Liver (tissue), 10 donors: ENCODE measurements around the gene PITPNM1. TPM values are rescaled to one million over a fixed set of nuclear protein-coding genes. Genes with fewer than 3 reads are reported as not detected.
A peak's percentile ranks its signal among the peaks of the same experiment; 100 is the strongest.

ENCODE experiments used
- DNase-seq: peaks from one replicate; pipeline ENCODE4 v3.0.0-alpha.2; 2017; ENCODE audit warnings: low spot score
- H3K27ac ChIP-seq, 2 donors: one replicate each; pipeline ENCODE4 v1.7.0; 2013; ENCODE audit warnings: inconsistent platforms in 2 of 2, low read length in 2 of 2, control low read depth in 1 of 2, low read depth in 1 of 2, mild to moderate bottlenecking in 1 of 2
- H3K27me3 ChIP-seq, 4 donors: one replicate each; pipeline versions ENCODE4 v1.6.1 to v1.7.0; 2013; ENCODE audit warnings: low read length in 3 of 4, inconsistent platforms in 1 of 4, mild to moderate bottlenecking in 1 of 4, moderate library complexity in 1 of 4; ENCODE audit not compliant: control insufficient read depth in 4 of 4, insufficient read depth in 4 of 4
- H3K36me3 ChIP-seq, 4 donors: one replicate each; pipeline versions ENCODE4 v1.6.1 to v1.7.0; 2013; ENCODE audit warnings: low read length in 3 of 4, mild to moderate bottlenecking in 3 of 4, low read depth in 1 of 4, moderate library complexity in 1 of 4; ENCODE audit not compliant: control insufficient read depth in 4 of 4, insufficient read depth in 3 of 4
- H3K4me1 ChIP-seq, 4 donors: one replicate each; pipeline versions ENCODE4 v1.6.1 to v1.7.0; 2013; ENCODE audit warnings: low read length in 3 of 4, mild to moderate bottlenecking in 3 of 4, moderate library complexity in 1 of 4; ENCODE audit not compliant: control insufficient read depth in 4 of 4, insufficient read depth in 4 of 4
- H3K4me3 ChIP-seq, 3 donors: one replicate each; pipeline versions ENCODE4 v1.6.1 to v1.7.0; 2013; ENCODE audit warnings: low read length in 3 of 3, control low read depth in 1 of 3, low read depth in 1 of 3, mild to moderate bottlenecking in 1 of 3
- H3K9ac ChIP-seq, 2 donors: one replicate each; pipeline ENCODE4 v1.7.0; 2013; ENCODE audit warnings: low read length in 2 of 2, mild to moderate bottlenecking in 2 of 2, moderate library complexity in 2 of 2, control low read depth in 1 of 2, low read depth in 1 of 2
- H3K9me3 ChIP-seq, 4 donors: one replicate each; pipeline versions ENCODE4 v1.6.1 to v1.7.0; 2013; ENCODE audit warnings: low read length in 3 of 4; ENCODE audit not compliant: control insufficient read depth in 4 of 4
- ATF3 ChIP-seq: IDR thresholded peaks from 2 replicates; pipeline ENCODE4 v1.6.1; 2016; ENCODE audit warnings: antibody characterized with exemption
- CTCF ChIP-seq: fragments of 150-350 bp; IDR thresholded peaks from 2 replicates; pipeline ENCODE4 v1.5.1; 2017; ENCODE audit warnings: improper control_type of control experiment, low read depth, low read length; ENCODE audit not compliant: missing input control
- EGR1 ChIP-seq, 2 donors: IDR thresholded peaks; 2 replicates each; pipeline ENCODE4 v1.6.1; 2016 to 2018; ENCODE audit warnings: antibody characterized with exemption in 2 of 2, low read depth in 2 of 2
- FOXA1 ChIP-seq: IDR thresholded peaks from 2 replicates; pipeline ENCODE4 v1.6.1; 2016; ENCODE audit warnings: antibody characterized with exemption
- FOXA2 ChIP-seq: IDR thresholded peaks from 2 replicates; pipeline ENCODE4 v1.6.1; 2016; ENCODE audit warnings: antibody characterized with exemption
- HNF4A ChIP-seq, 2 donors: conservative IDR thresholded peaks; 2 replicates each; pipeline ENCODE4 v1.6.1; 2016; ENCODE audit warnings: antibody characterized with exemption in 2 of 2, mild to moderate bottlenecking in 2 of 2
- HNF4G ChIP-seq: IDR thresholded peaks from 2 replicates; pipeline ENCODE4 v1.6.1; 2016; ENCODE audit warnings: antibody characterized with exemption
- JUND ChIP-seq, 2 donors: IDR thresholded peaks; 2 replicates each; pipeline ENCODE4 v1.6.1; 2016; ENCODE audit warnings: antibody characterized with exemption in 2 of 2
- MAX ChIP-seq: IDR thresholded peaks from 2 replicates; pipeline ENCODE4 v1.6.1; 2016; ENCODE audit warnings: antibody characterized with exemption
- NR2F2 ChIP-seq: IDR thresholded peaks from 2 replicates; pipeline ENCODE4 v1.6.1; 2016; ENCODE audit warnings: antibody characterized with exemption
- REST ChIP-seq: IDR thresholded peaks from 2 replicates; pipeline ENCODE4 v1.6.1; 2016; ENCODE audit warnings: antibody characterized with exemption, mild to moderate bottlenecking
- SP1 ChIP-seq: IDR thresholded peaks from 2 replicates; pipeline ENCODE4 v1.6.1; 2018; ENCODE audit warnings: antibody characterized with exemption, mild to moderate bottlenecking
- TAF1 ChIP-seq: conservative IDR thresholded peaks from 2 replicates; pipeline ENCODE4 v1.6.1; 2016; ENCODE audit warnings: antibody characterized with exemption, mild to moderate bottlenecking
- YY1 ChIP-seq: IDR thresholded peaks from 2 replicates; pipeline ENCODE4 v1.6.1; 2016; ENCODE audit warnings: antibody characterized with exemption, mild to moderate bottlenecking
- ZBTB33 ChIP-seq: IDR thresholded peaks from 2 replicates; pipeline ENCODE4 v1.6.1; 2016; ENCODE audit warnings: antibody characterized with exemption
- WGBS: extraction: QIAGEN DNeasy Blood & Tissue Kit; methylation state at CpG from one replicate; pipeline ENCODE4 v1.1.7; 2013; 5-methylcytosine and 5-hydroxymethylcytosine counted together
- polyA plus RNA-seq, 2 donors: library from polyadenylated mRNA; stranded (reverse) in 1 of 2; unstranded in 1 of 2; fragments of 200-250 nt in 1 of 2; fragments of >200 nt in 1 of 2; fragmentation: Nextera tagmentation in 1 of 2; extraction: Ambion mirVana in 1 of 2; gene quantifications; one replicate each; pipeline versions ENCODE4 v1.2.1 to v1.2.3, GENCODE V29; 2013 to 2015
- small RNA-seq: library from RNA; depleted of rRNA; stranded (forward); fragments of <200 nt; gene quantifications from one replicate; pipeline ENCODE3, GENCODE V24; 2014
- total RNA-seq, 2 donors: library from RNA; depleted of rRNA; stranded (reverse); fragments of >200 nt; gene quantifications; one replicate each; pipeline ENCODE4 v1.2.3, GENCODE V29; 2014
- donor health status: healthy.
- donor health status: healthy.
- donor health status: healthy.
- donor health status: healthy.
- donor health status: healthy.

Gene PITPNM1
- total and polyA plus RNA-seq, 4 donors: 1.3 to 9.3 (median 5.1) TPM

- Histone ChIP-seq H3K27me3 (no peaks in the 10 kb centered on the region), H3K36me3 (peaks cover 0 to 6% (median 0%) of the 10 kb centered on the region in 4 donors), H3K4me3 (peak overlapping the region in 2 of 3 donors; percentile 72 to 81), H3K27ac (peak overlapping the region; percentile 68 to 81), H3K9me3 (no peaks in the 10 kb centered on the region), H3K4me1 (peaks cover 4 to 24% (median 13%) of the 10 kb centered on the region in 4 donors), H3K9ac (peak overlapping the region in 1 of 2 donors; percentile 50)
- TF ChIP-seq FOXA2 (no peak), REST (no peak), ZBTB33 (no peak), CTCF (no peak), MAX (no peak), HNF4G (no peak), TAF1 (no peak), HNF4A (conservative IDR thresholded peaks at IDR 0.05) (no peak), ATF3 (no peak), FOXA1 (no peak), SP1 (no peak), JUND (IDR thresholded peaks at IDR 0.05) (no peak), EGR1 (IDR thresholded peaks at IDR 0.05; ENCODE audit: low read depth in 2 of 2) (no peak), YY1 (no peak), NR2F2 (no peak)
- 37% methylated on average over 45 of the region's 45 CpGs for WGBS
- no peak for DNase-seq
Measured at GRCh38 chr11:67442504-67443404, 62.4 kb downstream of the PITPNM1 start.

Small RNAs within 50 kb of the gene (small RNA-seq; reads per million reads assigned to genes)
- gene MIR6752: not detected

Other genes starting within 250 kb of the PITPNM1 start
- 10 to 100 TPM; 35.0 to 41.4 TPM for gene GRK2, start 238.9 kb downstream of the PITPNM1 start, total RNA-seq
- gene GRK2, start 238.9 kb downstream of the PITPNM1 start, polyA plus RNA-seq: 10 to 100 TPM; 13.4 to 28.4 TPM
- gene ANKRD13D, start 216.1 kb downstream of the PITPNM1 start, total RNA-seq: 10 to 100 TPM in 1 of 2 donors, 1 to 10 TPM in 1; 5.6 to 15.0 TPM
- 1 to 10 TPM; 5.5 to 6.1 TPM for gene ANKRD13D, start 216.1 kb downstream of the PITPNM1 start, polyA plus RNA-seq
- gene SSH3, start 201.8 kb downstream of the PITPNM1 start, total RNA-seq: 10 to 100 TPM in 1 of 2 donors, 1 to 10 TPM in 1; 4.8 to 10.4 TPM
- gene SSH3, start 201.8 kb downstream of the PITPNM1 start, polyA plus RNA-seq: 1 to 10 TPM; 7.6 to 8.7 TPM
- 10 to 100 TPM; 18.8 to 53.0 TPM for gene POLD4, start 151.8 kb downstream of the PITPNM1 start, total RNA-seq
- gene POLD4, start 151.8 kb downstream of the PITPNM1 start, polyA plus RNA-seq: 100 to 1,000 TPM; 119 to 246 TPM
- under 1 TPM; 0.17 to 0.23 TPM for gene CLCF1, start 131.8 kb downstream of the PITPNM1 start, total RNA-seq
- 1 to 10 TPM in 1 of 2 donors, under 1 TPM in 1; 0.14 to 1.8 TPM for gene CLCF1, start 131.8 kb downstream of the PITPNM1 start, polyA plus RNA-seq
- gene RAD9A, start 113.4 kb downstream of the PITPNM1 start, total RNA-seq: 1 to 10 TPM; 5.9 to 8.6 TPM
- 1 to 10 TPM; 4.5 to 5.4 TPM for gene RAD9A, start 113.4 kb downstream of the PITPNM1 start, polyA plus RNA-seq
- 10 to 100 TPM; 62.4 to 92.9 TPM for gene PPP1CA, start 103.5 kb downstream of the PITPNM1 start, total RNA-seq
- gene PPP1CA, start 103.5 kb downstream of the PITPNM1 start, polyA plus RNA-seq: 10 to 100 TPM; 74.2 to 77.6 TPM
- 1 to 10 TPM; 2.3 to 4.4 TPM for gene TBC1D10C, start 101.3 kb downstream of the PITPNM1 start, total RNA-seq
- 1 to 10 TPM; 1.1 to 1.6 TPM for gene TBC1D10C, start 101.3 kb downstream of the PITPNM1 start, polyA plus RNA-seq
- under 1 TPM; 0.05 to 0.08 TPM for gene CARNS1, start 89.7 kb downstream of the PITPNM1 start, total RNA-seq
- gene CARNS1, start 89.7 kb downstream of the PITPNM1 start, polyA plus RNA-seq: under 1 TPM; 0.12 to 0.19 TPM
- gene RPS6KB2, start 76.9 kb downstream of the PITPNM1 start, total RNA-seq: 10 to 100 TPM; 42.2 to 49.6 TPM
- 10 to 100 TPM; 31.5 to 33.2 TPM for gene RPS6KB2, start 76.9 kb downstream of the PITPNM1 start, polyA plus RNA-seq
- 1 to 10 TPM; 3.9 to 5.0 TPM for gene PTPRCAP, start 67.7 kb downstream of the PITPNM1 start, total RNA-seq
- 1 to 10 TPM; 2.9 to 6.2 TPM for gene PTPRCAP, start 67.7 kb downstream of the PITPNM1 start, polyA plus RNA-seq
- 10 to 100 TPM; 34.4 to 41.4 TPM for gene CORO1B, start 61.9 kb downstream of the PITPNM1 start, total RNA-seq
- gene CORO1B, start 61.9 kb downstream of the PITPNM1 start, polyA plus RNA-seq: 10 to 100 TPM; 14.1 to 38.4 TPM
- gene GPR152, start 52.6 kb downstream of the PITPNM1 start, total RNA-seq: not detected
- gene GPR152, start 52.6 kb downstream of the PITPNM1 start, polyA plus RNA-seq: not detected
- gene CABP4, start 50.0 kb downstream of the PITPNM1 start, total RNA-seq: 1 to 10 TPM; 2.1 to 2.9 TPM
- 1 to 10 TPM in 1 of 2 donors, under 1 TPM in 1; 0.85 to 1.2 TPM for gene CABP4, start 50.0 kb downstream of the PITPNM1 start, polyA plus RNA-seq
- 10 to 100 TPM; 10.2 to 50.8 TPM for gene TMEM134, start 36.1 kb downstream of the PITPNM1 start, total RNA-seq
- gene TMEM134, start 36.1 kb downstream of the PITPNM1 start, polyA plus RNA-seq: 10 to 100 TPM; 76.3 to 86.9 TPM
- gene AIP, start 22.3 kb downstream of the PITPNM1 start, total RNA-seq: 10 to 100 TPM; 17.6 to 21.5 TPM
- 10 to 100 TPM; 24.7 to 28.2 TPM for gene AIP, start 22.3 kb downstream of the PITPNM1 start, polyA plus RNA-seq
- gene CDK2AP2, start 2.8 kb upstream of the PITPNM1 start, total RNA-seq: 10 to 100 TPM; 14.1 to 32.5 TPM
- 100 to 1,000 TPM in 1 of 2 donors, 10 to 100 TPM in 1; 80.7 to 126 TPM for gene CDK2AP2, start 2.8 kb upstream of the PITPNM1 start, polyA plus RNA-seq
- gene CABP2, start 18.1 kb upstream of the PITPNM1 start, total RNA-seq: not detected
- gene CABP2, start 18.1 kb upstream of the PITPNM1 start, polyA plus RNA-seq: not detected
- gene GSTP1, start 78.4 kb upstream of the PITPNM1 start, total RNA-seq: 100 to 1,000 TPM in 1 of 2 donors, 10 to 100 TPM in 1; 25.6 to 228 TPM
- gene GSTP1, start 78.4 kb upstream of the PITPNM1 start, polyA plus RNA-seq: 10 to 100 TPM; 35.1 to 54.5 TPM
- 100 to 1,000 TPM in 1 of 2 donors, 10 to 100 TPM in 1; 83.6 to 162 TPM for gene NDUFV1, start 101.6 kb upstream of the PITPNM1 start, total RNA-seq
- 100 to 1,000 TPM; 163 to 172 TPM for gene NDUFV1, start 101.6 kb upstream of the PITPNM1 start, polyA plus RNA-seq
- gene NUDT8, start 124.6 kb upstream of the PITPNM1 start, total RNA-seq: 10 to 100 TPM; 19.5 to 19.6 TPM
- 10 to 100 TPM; 29.3 to 66.9 TPM for gene NUDT8, start 124.6 kb upstream of the PITPNM1 start, polyA plus RNA-seq
- gene TBX10, start 134.4 kb upstream of the PITPNM1 start, total RNA-seq: not detected
- under 1 TPM; 0.12 to 0.43 TPM for gene TBX10, start 134.4 kb upstream of the PITPNM1 start, polyA plus RNA-seq
- 1 to 10 TPM; 2.7 to 5.8 TPM for gene ACY3, start 145.4 kb upstream of the PITPNM1 start, total RNA-seq
- 10 to 100 TPM in 1 of 2 donors, 1 to 10 TPM in 1; 9.4 to 12.9 TPM for gene ACY3, start 145.4 kb upstream of the PITPNM1 start, polyA plus RNA-seq
- not detected for gene ALDH3B2, start 169.3 kb upstream of the PITPNM1 start, total RNA-seq
- not detected for gene ALDH3B2, start 169.3 kb upstream of the PITPNM1 start, polyA plus RNA-seq